ENCODE measurements around the gene CLDN6.
"Not testable (repeated sequence)": the region's sequence is repeated elsewhere in the genome, so short reads cannot be mapped to it uniquely, and the experiment has no call there.

CLDN6 gene

GRCh38 chr16:3017794-3018506 is at the start of gene CLDN6:
Gene CLDN6 (minus strand): TSS chr16:3018183. CDS start chr16:3016021, 2,162 bp downstream.
- no peak for DNase-seq (ENCODE audit: low read depth)

GRCh38 chr16:3066440-3066748 is 48.4 kb upstream of the CLDN6 start:
- no peak for DNase-seq (ENCODE audit: low read depth)

- DNase-seq (ENCODE audit: low read depth): no peak
Observed at GRCh38 chr16:3065742-3066439, 47.9 kb upstream of the CLDN6 start.

GRCh38 chr16:3065069-3065741 is 47.2 kb upstream of the CLDN6 start, which contains the start of gene IL32:
Gene IL32 (plus strand): TSS chr16:3065640. CDS start chr16:3065812, 172 bp downstream.
- DNase-seq (ENCODE audit: low read depth): no peak

- DNase-seq (ENCODE audit: low read depth): no peak
Observed at GRCh38 chr16:3063625-3064386, 45.8 kb upstream of the CLDN6 start.

GRCh38 chr16:3062553-3062952 is 44.6 kb upstream of the CLDN6 start:
- no peak for DNase-seq (ENCODE audit: low read depth)

GRCh38 chr16:3060339-3061127 is 42.5 kb upstream of the CLDN6 start:
- DNase-seq (ENCODE audit: low read depth): no peak

GRCh38 chr16:3059723-3060242 is 41.8 kb upstream of the CLDN6 start:
- DNase-seq (ENCODE audit: low read depth): no peak

- DNase-seq (ENCODE audit: low read depth): peak; percentile 91
Observed at GRCh38 chr16:3059041-3059722, 41.2 kb upstream of the CLDN6 start.

- DNase-seq (ENCODE audit: low read depth): peak; percentile 43
Observed at GRCh38 chr16:3058139-3059030, 40.4 kb upstream of the CLDN6 start.

- DNase-seq (ENCODE audit: low read depth): no peak
Observed at GRCh38 chr16:3057181-3058138, 39.5 kb upstream of the CLDN6 start.

- no peak for DNase-seq (ENCODE audit: low read depth)
Observed at GRCh38 chr16:3056336-3057180, 38.6 kb upstream of the CLDN6 start.

- not testable (repeated sequence) for DNase-seq (ENCODE audit: low read depth)
Observed at GRCh38 chr16:3055734-3056115, 37.7 kb upstream of the CLDN6 start.

- peak; percentile 74 for DNase-seq (ENCODE audit: low read depth)
Observed at GRCh38 chr16:3054965-3055733, 37.2 kb upstream of the CLDN6 start.

GRCh38 chr16:3053330-3053710 is 35.3 kb upstream of the CLDN6 start:
- not testable (repeated sequence) for DNase-seq (ENCODE audit: low read depth)

- not testable (repeated sequence) for DNase-seq (ENCODE audit: low read depth)
Observed at GRCh38 chr16:3052571-3053329, 34.8 kb upstream of the CLDN6 start.

Measured in CMK (cell line).